ENCODE data around the gene ANP32D. TPM values are rescaled to one million over a fixed set of nuclear protein-coding genes. Genes with fewer than 3 reads are reported as not detected.
"Not testable (repeated sequence)": the region's sequence is repeated elsewhere in the genome, so short reads cannot be mapped to it uniquely, and the experiment has no call there.

Gene ANP32D
- polyA plus RNA-seq, 3 donors from 2014 or later = not detected

DNA sequence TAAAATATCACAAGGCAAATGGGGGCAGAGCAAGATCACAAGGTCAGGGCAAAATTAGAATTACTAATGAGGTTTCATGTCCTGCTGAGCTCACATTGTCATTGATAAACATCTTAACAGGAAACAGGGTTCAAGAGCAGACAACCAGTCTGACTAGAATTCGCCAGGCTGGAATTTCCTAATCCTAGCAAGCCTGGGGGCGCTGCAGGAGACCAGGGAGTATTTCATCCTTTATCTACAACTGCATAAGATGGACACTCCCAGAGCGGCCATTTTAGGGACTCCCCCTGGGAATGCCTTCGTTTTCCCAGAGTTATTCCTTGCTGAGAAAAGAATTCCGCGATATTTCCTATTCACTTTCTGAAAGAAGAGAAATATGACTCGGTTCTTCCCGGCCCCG, 3.3 kb upstream of the ANP32D start:
- not testable (repeated sequence) for H3K36me3 Mint-ChIP-seq, H3K27ac Mint-ChIP-seq, DNase-seq, H3K4me3 Mint-ChIP-seq, H3K4me1 Mint-ChIP-seq
- Mint-ChIP-seq H3K27me3 (ENCODE audit: low read depth in 3 of 3) (peaks cover 2 to 19% (median 13%) of the 10 kb centered on the region in 3 donors), H3K9me3 (peaks cover 14 to 51% (median 33%) of the 10 kb centered on the region in 6 donors)

DNA sequence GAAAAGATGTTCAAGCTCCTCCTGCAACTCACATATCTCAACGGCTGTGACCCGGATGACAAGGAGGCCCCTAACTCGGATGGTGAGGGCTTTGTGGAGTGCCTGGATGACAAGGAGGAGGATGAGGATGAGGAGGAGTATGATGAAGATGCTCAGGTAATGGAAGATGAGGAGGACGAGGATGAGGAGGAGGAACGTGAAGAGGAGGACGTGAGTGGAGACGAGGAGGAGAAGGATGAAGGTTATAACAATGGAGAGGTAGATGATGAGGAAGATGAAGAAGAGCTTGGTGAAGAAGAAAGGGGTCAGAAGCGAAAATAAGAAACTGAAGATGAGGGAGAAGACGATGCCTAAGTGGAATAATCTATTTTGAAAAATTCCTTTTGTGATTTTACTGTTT, 702 bp downstream of the ANP32D start:
- peaks cover 13 to 42% (median 28%) of the 10 kb centered on the region in 6 donors for H3K9me3 Mint-ChIP-seq
- H3K27ac Mint-ChIP-seq = no peak overlapping the region
- peaks cover 6 to 19% (median 10%) of the 10 kb centered on the region in 3 donors for H3K27me3 Mint-ChIP-seq (ENCODE audit: low read depth in 3 of 3)
- no peak for DNase-seq
- peaks cover 3 to 8% (median 6%) of the 10 kb centered on the region in 3 donors for H3K36me3 Mint-ChIP-seq
- no peaks in the 10 kb centered on the region for H3K4me1 Mint-ChIP-seq
- no peak overlapping the region for H3K4me3 Mint-ChIP-seq

DNA sequence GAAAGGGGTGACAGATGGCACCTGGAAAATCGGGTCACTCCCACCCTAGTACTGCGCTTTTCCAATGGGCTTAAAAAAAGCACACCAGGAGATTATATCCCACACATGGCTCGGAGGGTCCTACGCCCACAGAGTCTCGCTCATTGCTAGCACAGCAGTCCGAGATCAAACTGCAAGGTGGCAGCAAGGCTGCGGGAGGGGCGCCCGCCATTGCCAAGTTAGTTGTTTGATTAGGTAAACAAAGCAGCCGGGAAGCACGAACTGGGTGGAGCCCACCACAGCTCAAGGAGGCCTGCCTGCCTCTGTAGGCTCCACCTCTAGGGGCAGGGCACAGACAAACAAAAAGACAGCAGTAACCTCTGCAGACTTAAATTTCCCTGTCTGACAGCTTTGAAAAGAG, 2.1 kb downstream of the ANP32D start:
- H3K4me3 Mint-ChIP-seq, H3K36me3 Mint-ChIP-seq, H3K27ac Mint-ChIP-seq, H3K4me1 Mint-ChIP-seq, DNase-seq: not testable (repeated sequence)
- peaks cover 7 to 29% (median 20%) of the 10 kb centered on the region in 6 donors for H3K9me3 Mint-ChIP-seq
- peaks cover 6 to 20% (median 7%) of the 10 kb centered on the region in 3 donors for H3K27me3 Mint-ChIP-seq (ENCODE audit: low read depth in 3 of 3)

DNA sequence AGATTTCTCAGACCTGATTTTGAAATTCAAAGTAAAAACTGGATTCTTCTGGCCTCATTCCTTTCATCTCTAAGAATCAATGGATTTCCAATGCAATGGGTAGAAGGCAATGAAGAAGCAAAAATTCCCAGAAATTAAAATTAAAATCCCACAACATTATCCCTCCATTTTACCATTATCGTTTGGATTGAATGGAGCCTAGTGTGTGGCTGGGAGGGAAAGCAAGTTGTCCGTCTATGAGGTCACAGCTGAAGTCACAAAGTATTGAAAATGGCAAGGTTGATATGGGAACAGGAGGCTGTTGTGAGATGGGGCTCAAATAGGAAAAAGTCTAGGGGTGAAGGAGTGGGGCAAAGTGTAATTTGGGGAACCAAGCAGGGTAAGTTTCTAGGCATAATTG, 9.8 kb downstream of the ANP32D start, which contains the start of gene C12orf54:
Gene C12orf54, plus strand, starts transcription at position 301 of the 400 bp plus-strand sequence. CDS start 799 bp downstream, outside the sequence.
- Mint-ChIP-seq H3K9me3 (peaks cover 0 to 10% (median 3%) of the 10 kb centered on the region in 6 donors), H3K36me3 (no peaks in the 10 kb centered on the region), H3K4me1 (no peaks in the 10 kb centered on the region), H3K4me3 (no peak within 1 kb of the TSS), H3K27ac (no peak within 1 kb of the TSS), H3K27me3 (ENCODE audit: low read depth in 3 of 3) (peaks cover 2 to 13% (median 9%) of the 10 kb centered on the region in 3 donors)
- no peak for DNase-seq

DNA sequence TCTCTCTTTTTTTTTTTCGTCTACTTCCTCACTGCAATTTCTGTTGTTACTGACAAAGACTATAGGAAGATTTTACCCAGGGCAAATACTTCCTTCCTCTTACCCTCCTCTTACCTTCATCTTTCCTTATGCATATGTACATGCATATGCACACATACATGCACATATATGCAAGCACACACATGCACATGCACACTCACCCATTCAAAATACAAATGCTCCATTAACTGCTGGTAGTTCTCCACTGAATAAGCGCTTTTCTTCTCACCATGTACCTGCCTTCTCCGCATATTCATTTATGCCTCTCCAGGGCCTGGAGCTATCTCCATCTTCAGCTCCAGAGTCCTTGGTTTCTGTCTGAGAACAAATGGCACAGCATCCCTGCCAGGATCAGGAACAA, 10.6 kb downstream of the ANP32D start:
- Mint-ChIP-seq H3K4me3 (no peak overlapping the region), H3K4me1 (no peaks in the 10 kb centered on the region), H3K27ac (no peak overlapping the region), H3K36me3 (no peaks in the 10 kb centered on the region), H3K27me3 (ENCODE audit: low read depth in 3 of 3) (peaks cover 2 to 13% (median 9%) of the 10 kb centered on the region in 3 donors), H3K9me3 (peaks cover 0 to 10% (median 3%) of the 10 kb centered on the region in 6 donors)
- DNase-seq = no peak

DNA sequence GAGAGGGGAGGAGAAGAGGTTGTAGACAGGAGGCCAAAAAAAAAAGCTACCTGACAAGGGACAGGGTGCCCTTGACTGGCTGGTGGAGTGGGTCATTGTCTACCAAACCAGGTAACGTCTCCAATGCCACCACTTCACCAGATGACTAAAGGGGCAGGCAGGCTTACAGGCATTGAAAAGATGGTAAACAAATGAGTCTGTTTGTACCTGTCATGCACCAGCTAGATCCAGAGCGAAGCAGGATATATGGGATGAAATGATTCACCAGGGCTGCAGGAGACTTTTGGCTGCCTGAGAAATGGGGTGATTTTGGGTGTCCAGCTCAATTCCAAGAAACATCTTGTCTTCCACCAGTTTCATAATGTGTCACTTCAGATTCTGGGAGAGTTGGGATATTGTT, 13.9 kb downstream of the ANP32D start:
- H3K4me3 Mint-ChIP-seq = no peak overlapping the region
- H3K27ac Mint-ChIP-seq = no peak overlapping the region
- DNase-seq = no peak
- peaks cover 3 to 13% (median 5%) of the 10 kb centered on the region in 3 donors for H3K27me3 Mint-ChIP-seq (ENCODE audit: low read depth in 3 of 3)
- H3K4me1 Mint-ChIP-seq = no peaks in the 10 kb centered on the region
- H3K9me3 Mint-ChIP-seq = no peaks in the 10 kb centered on the region
- H3K36me3 Mint-ChIP-seq = no peaks in the 10 kb centered on the region

DNA sequence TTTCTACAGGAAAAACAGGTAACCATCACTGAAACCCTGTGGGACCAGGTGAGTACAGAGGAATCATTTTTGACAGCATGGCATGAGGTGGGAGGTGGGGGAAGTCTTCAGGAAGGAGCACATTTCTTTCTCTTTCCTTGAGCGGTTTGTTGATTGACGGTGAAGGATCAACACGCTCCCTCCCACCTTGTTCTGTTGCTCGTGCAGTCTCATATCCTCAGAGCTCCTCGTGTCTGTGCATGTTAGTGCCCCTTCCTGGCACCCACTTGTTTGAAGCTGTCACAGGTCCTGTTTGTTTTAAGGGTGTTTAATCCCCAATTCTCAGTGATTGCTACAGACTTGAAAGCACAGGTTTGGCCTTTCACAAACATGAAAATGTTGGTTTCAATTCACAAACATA, 14.3 kb downstream of the ANP32D start:
- peaks cover 3 to 13% (median 5%) of the 10 kb centered on the region in 3 donors for H3K27me3 Mint-ChIP-seq (ENCODE audit: low read depth in 3 of 3)
- H3K27ac Mint-ChIP-seq = no peak overlapping the region
- no peak for DNase-seq
- no peaks in the 10 kb centered on the region for H3K4me1 Mint-ChIP-seq
- H3K4me3 Mint-ChIP-seq = no peak overlapping the region
- H3K9me3 Mint-ChIP-seq = no peaks in the 10 kb centered on the region
- H3K36me3 Mint-ChIP-seq = no peaks in the 10 kb centered on the region

DNA sequence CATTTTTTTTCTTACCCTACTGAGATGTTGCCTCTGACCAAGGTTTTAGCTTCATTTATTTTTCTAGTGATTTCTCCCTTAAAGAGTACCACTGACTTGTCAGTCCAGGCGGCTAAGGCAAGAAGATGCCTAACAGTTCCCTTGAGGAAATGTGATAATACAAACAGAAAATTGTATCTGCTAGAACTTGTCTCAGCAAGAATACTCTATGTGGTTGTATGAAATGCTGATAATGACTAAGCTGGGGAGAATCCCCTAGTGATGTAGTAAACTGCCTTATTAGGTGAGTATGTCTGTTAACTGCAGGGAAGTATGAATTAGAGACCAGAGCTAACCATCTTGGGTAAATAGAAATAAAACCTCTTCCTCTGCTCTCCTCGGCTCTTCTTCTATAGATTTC, 16.7 kb downstream of the ANP32D start:
- DNase-seq = no peak
- Mint-ChIP-seq H3K27me3 (ENCODE audit: low read depth in 3 of 3) (peaks cover 3 to 10% (median 3%) of the 10 kb centered on the region in 3 donors), H3K36me3 (peaks cover 0 to 3% (median 0%) of the 10 kb centered on the region in 3 donors), H3K9me3 (no peaks in the 10 kb centered on the region), H3K4me3 (no peak overlapping the region), H3K27ac (no peak overlapping the region), H3K4me1 (no peaks in the 10 kb centered on the region)

DNA sequence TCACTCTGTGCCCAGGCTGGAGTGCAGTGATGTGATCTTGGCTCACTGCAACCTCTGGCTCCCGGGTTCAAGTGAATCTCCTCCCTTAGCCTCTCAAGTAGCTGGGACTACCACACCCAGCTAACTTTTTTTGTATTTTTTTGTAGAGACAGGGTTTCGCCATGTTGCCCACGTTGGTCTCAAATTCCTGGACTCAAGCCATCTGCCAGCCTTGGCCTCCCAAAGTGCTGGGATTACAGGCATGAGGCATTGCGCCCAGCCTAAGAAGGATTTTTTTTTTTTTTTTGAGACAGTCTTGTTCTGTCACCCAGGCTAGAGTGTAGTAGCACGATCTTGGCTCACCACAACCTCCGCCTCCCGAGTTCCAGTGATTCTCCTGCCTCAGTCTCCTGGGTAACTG, 17.1 kb downstream of the ANP32D start:
- not testable (repeated sequence) for H3K9me3 Mint-ChIP-seq, DNase-seq, H3K36me3 Mint-ChIP-seq, H3K4me3 Mint-ChIP-seq, H3K4me1 Mint-ChIP-seq, H3K27ac Mint-ChIP-seq
- H3K27me3 Mint-ChIP-seq (ENCODE audit: low read depth in 3 of 3) = peaks cover 3 to 10% (median 3%) of the 10 kb centered on the region in 3 donors

DNA sequence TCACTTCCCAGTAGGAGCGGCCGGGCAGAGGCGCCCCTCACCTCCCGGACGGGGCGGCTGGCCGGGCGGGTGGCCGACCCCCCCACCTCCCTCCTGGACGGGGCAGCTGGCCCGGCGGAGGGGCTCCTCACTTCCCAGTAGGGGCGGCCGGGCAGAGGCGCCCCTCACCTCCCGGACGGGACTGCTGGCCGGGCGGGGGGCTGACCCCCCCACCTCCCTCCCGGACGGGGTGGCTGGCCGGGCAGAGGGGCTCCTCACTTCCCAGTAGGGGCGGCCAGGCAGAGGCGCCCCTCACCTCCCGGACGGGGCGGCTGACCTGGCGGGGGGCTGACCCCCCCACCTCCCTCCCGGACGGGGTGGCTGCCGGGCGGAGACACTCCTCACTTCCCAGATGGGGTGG, 27.9 kb downstream of the ANP32D start:
- not testable (repeated sequence) for H3K9me3 Mint-ChIP-seq, DNase-seq, H3K36me3 Mint-ChIP-seq, H3K27ac Mint-ChIP-seq, H3K4me1 Mint-ChIP-seq, H3K4me3 Mint-ChIP-seq
- peaks cover 3 to 13% (median 7%) of the 10 kb centered on the region in 3 donors for H3K27me3 Mint-ChIP-seq (ENCODE audit: low read depth in 3 of 3)

DNA sequence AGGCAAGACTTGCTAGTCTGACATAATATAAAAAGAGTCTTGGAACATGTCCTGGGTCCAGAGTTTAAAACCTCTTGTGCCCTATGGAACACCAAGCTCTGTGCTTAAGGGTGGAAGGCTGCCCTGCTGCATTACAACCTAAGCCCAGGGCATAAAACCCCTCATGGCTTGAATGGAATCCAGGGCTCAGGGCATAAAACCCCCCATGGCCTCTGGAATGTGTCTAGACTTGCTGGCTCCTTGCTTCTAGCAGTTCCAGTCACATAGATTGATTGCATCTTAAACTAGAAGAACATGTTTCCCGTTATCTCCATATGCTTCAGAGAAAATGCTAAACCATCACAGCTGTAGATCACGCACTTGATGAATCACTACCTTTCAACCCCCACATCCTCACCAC, 34.5 kb downstream of the ANP32D start:
- H3K9me3 Mint-ChIP-seq, H3K36me3 Mint-ChIP-seq, H3K4me3 Mint-ChIP-seq, DNase-seq, H3K27ac Mint-ChIP-seq, H3K4me1 Mint-ChIP-seq: not testable (repeated sequence)
- H3K27me3 Mint-ChIP-seq (ENCODE audit: low read depth in 3 of 3) = peaks cover 4 to 13% (median 11%) of the 10 kb centered on the region in 3 donors

DNA sequence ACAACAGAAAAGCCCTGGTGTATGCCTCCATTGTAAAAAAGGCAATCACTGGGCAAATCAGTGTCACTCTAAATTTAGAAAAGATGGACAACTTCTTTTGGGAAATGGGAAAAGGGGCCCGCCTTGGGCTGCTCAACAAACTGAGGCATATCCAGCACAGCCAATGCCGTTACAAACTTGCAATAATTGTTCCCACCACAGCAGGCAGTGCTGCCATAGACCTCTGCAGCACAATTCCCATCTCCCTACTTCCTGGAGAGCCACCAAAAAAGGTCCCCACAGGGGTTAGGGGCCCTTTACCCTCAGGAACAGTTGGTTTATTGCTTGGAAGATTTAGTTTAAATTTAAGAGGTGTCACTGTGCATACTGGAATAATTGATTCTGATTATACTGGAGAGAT, 36.6 kb downstream of the ANP32D start:
- Mint-ChIP-seq H3K4me1 (no peaks in the 10 kb centered on the region), H3K36me3 (no peaks in the 10 kb centered on the region), H3K27ac (no peak overlapping the region), H3K27me3 (ENCODE audit: low read depth in 3 of 3) (peaks cover under 1 to 13% (median 2%) of the 10 kb centered on the region in 3 donors), H3K4me3 (no peak overlapping the region), H3K9me3 (peaks cover 0 to 3% (median 0%) of the 10 kb centered on the region in 6 donors)
- DNase-seq = no peak

DNA sequence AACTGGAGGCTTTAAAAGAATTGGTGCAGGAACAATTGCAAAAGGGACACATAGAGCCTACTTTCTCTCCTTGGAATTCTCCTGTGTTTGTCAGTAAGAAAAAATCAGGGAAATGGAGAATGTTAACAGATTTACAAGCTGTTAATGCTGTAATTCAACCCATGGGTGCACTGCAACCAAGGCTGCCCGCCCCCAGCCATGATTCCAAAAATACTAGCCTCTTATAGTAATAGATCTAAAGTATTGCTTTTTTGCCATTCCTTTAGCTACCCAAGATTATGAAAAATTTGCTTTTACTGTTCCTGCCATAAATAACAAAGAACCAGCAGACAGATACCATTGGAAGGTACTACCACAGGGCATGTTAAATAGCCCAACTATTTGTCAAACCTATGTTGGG, 37.8 kb downstream of the ANP32D start:
- Mint-ChIP-seq H3K4me1 (no peaks in the 10 kb centered on the region), H3K4me3 (no peak overlapping the region), H3K36me3 (no peaks in the 10 kb centered on the region), H3K9me3 (peaks cover 0 to 3% (median 0%) of the 10 kb centered on the region in 6 donors), H3K27me3 (ENCODE audit: low read depth in 3 of 3) (peaks cover 0 to 10% (median 2%) of the 10 kb centered on the region in 3 donors), H3K27ac (no peak overlapping the region)
- no peak for DNase-seq

DNA sequence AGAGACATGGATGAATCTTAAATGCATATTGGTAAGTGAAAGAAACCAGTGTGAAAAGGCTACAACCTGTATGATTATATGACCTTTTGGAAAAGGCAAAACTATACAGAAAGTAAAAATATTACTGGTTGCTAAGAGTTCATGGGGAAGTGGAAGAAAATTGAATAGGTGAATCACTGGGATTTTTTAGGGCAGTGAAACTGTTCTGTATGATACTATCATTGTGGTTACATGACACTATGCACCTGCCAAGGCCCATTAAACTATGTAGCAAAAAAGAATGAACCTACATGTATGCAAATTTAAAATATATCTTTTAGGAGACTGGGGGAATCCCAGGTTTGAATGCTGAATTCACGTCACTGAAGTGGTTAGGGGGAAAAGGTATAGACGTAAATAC, 40.5 kb downstream of the ANP32D start:
- peaks cover 0 to 2% (median 0%) of the 10 kb centered on the region in 6 donors for H3K9me3 Mint-ChIP-seq
- no peak overlapping the region for H3K4me3 Mint-ChIP-seq
- peaks cover 0 to 4% (median 0%) of the 10 kb centered on the region in 3 donors for H3K27me3 Mint-ChIP-seq (ENCODE audit: low read depth in 3 of 3)
- H3K4me1 Mint-ChIP-seq = no peaks in the 10 kb centered on the region
- no peak overlapping the region for H3K27ac Mint-ChIP-seq
- no peak for DNase-seq
- H3K36me3 Mint-ChIP-seq = no peaks in the 10 kb centered on the region

DNA sequence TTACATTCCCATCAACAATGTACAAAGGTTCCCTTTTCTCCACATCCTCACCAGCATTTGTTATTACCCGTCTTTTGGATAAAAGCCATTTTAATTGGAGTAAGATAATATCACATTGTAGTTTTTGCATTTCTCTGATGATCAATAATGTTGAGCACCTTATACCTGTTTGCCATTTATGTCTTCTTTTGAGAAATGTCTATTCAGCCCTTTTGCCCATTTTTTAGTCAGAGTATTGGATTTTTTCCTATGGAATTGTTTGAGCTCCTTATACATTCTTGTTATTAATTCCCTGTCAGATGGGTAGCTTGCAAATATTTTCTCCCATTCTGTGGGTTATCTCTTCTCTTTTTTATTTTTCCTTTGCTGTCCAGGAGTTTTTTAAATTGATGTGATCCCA, 42.4 kb downstream of the ANP32D start:
- H3K36me3 Mint-ChIP-seq = no peaks in the 10 kb centered on the region
- no peaks in the 10 kb centered on the region for H3K4me1 Mint-ChIP-seq
- H3K27ac Mint-ChIP-seq = no peak overlapping the region

More for the DNA sequence above, 42.4 kb downstream of the ANP32D start:
- no peak overlapping the region for H3K4me3 Mint-ChIP-seq
- peaks cover 0 to 3% (median 2%) of the 10 kb centered on the region in 3 donors for H3K27me3 Mint-ChIP-seq (ENCODE audit: low read depth in 3 of 3)
- H3K9me3 Mint-ChIP-seq = peaks cover 0 to 2% (median 0%) of the 10 kb centered on the region in 6 donors
- no peak for DNase-seq

Data from immature natural killer cell (primary cell).